ENCODE measurements around the gene TREH.
"Not testable (repeated sequence)": the region's sequence is repeated elsewhere in the genome, so short reads cannot be mapped to it uniquely, and the experiment has no call there.

TREH gene

DNA sequence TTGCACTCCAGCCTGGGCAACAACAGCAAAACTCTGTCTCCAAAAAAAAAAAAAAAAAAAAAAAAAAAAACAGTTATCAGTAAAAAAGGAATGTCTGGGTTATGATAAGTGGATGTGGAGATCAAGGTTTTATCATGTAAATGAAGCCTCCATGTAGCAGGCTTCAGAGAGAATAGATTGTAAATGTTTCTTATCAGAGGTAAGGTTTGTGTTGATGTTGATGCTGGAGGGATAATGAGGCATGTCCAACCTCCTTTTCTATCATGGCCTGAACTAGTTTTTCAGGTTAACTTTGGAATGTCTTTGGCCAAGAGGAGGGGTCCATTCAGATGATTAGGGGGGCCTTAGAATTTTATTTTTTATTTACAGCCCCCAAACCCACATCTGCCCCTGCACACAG, 35.4 kb upstream of the TREH start:
- TF ChIP-seq, protein P1, sequence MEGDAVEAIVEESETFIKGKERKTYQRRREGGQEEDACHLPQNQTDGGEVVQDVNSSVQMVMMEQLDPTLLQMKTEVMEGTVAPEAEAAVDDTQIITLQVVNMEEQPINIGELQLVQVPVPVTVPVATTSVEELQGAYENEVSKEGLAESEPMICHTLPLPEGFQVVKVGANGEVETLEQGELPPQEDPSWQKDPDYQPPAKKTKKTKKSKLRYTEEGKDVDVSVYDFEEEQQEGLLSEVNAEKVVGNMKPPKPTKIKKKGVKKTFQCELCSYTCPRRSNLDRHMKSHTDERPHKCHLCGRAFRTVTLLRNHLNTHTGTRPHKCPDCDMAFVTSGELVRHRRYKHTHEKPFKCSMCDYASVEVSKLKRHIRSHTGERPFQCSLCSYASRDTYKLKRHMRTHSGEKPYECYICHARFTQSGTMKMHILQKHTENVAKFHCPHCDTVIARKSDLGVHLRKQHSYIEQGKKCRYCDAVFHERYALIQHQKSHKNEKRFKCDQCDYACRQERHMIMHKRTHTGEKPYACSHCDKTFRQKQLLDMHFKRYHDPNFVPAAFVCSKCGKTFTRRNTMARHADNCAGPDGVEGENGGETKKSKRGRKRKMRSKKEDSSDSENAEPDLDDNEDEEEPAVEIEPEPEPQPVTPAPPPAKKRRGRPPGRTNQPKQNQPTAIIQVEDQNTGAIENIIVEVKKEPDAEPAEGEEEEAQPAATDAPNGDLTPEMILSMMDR (IDR thresholded peaks at IDR 0.05; ENCODE audit: insufficient read depth, missing control alignments), result no peak
- DNase-seq (ENCODE audit: insufficient read length, low spot score) (no peak), FAIRE-seq (no peak)

DNA sequence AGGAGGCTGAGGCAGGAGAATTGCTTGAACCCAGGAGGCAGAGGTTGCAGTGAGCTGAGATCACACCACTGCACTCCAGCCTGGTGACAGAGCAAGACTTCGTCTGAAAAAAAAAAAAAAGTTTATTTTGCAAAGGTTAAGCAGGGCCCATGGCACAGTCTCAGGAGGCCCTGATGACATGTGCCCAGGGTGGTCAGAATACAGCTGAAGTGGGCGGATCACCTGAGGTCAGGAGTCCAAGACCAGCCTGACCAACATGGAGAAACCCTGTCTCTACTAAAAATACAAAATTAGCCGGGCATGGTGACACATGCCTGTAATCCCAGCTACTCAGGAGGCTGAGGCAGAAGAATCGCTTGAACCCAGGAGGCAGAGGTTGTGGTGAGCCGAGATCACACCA, 35.0 kb upstream of the TREH start:
- not testable (repeated sequence) for DNase-seq (ENCODE audit: insufficient read length, low spot score); FAIRE-seq

DNA sequence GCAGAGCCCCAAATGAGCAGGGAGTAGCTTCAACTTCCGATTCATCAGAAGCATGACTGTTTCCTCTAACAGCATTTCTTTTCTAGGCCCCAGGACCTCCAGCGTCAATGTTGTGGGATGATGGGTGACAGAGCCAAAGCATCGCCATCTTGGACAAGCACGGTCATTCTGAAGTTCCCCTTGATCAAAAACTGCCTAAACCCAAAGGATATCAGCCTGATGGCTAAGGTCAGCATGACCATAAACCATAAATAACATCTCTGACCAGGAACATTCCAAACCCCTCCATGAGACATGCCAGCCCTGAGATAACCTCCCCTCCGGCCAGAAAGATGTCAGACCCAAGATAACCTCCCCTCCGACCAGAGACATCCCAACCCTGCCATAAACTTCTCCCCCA, 28.8 kb upstream of the TREH start:
- TF ChIP-seq, protein P1 (IDR thresholded peaks at IDR 0.05; ENCODE audit: insufficient read depth, missing control alignments), result no peak
- no peak for FAIRE-seq

DNA sequence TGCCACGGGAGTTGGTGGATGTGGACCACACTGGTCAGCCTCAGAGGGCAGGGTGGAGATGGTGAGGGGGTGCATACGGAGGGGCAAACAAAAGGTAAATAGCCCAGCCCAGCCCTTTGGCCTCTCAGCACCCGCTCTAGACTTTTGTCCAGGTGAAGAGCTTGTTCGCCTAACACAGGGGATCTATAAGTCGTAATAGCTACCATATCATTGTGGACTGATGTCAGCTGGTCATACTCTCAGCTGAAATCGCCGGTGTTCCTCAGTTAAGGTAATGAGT, 27.0 kb upstream of the TREH start:
- DNase-seq (ENCODE audit: insufficient read length, low spot score) (no peak), FAIRE-seq (no peak)
- TF ChIP-seq, protein P1 (IDR thresholded peaks at IDR 0.05; ENCODE audit: insufficient read depth, missing control alignments), result no peak

More for the DNA sequence above, 28.8 kb upstream of the TREH start:
- no peak for DNase-seq (ENCODE audit: insufficient read length, low spot score)

DNA sequence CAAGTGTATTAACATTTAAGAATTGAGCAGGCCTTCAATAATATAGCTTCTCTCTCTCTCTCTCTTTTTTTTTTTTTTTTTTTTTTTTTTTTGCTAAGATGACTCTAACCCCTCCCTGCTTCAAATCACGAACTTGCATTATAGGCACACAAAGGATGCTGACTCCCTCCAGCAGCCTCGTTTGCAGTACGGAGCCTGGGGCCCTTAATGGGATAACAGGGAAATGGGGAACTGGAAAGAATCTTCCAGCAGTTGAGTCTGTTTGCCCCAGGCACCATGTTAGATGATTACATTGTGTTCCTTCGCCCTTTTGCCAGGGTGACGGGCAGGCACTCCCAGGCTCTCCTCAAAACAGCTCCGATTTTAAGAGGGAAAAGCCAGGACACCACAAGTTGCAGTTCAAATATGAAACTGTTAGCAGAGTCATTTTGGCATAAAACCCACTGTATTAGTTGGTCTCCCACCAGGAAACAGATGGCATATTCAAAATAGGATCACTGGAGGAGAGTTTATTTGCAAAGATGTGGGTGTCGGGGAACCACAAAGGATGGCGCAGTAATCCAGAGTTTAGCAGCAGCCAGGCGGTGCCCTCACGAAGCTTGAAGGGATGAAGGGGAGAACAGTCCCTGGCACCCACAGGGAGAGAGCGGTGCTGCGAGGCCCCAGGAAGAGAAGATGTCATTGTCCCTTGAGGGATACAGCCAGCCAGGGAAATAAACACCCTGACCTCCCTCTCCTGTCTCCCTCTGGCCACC, 26.5 kb upstream of the TREH start:
- TF ChIP-seq, protein P1 (IDR thresholded peaks at IDR 0.05; ENCODE audit: insufficient read depth, missing control alignments), result no peak
- FAIRE-seq (no peak), DNase-seq (ENCODE audit: insufficient read length, low spot score) (no peak)

DNA sequence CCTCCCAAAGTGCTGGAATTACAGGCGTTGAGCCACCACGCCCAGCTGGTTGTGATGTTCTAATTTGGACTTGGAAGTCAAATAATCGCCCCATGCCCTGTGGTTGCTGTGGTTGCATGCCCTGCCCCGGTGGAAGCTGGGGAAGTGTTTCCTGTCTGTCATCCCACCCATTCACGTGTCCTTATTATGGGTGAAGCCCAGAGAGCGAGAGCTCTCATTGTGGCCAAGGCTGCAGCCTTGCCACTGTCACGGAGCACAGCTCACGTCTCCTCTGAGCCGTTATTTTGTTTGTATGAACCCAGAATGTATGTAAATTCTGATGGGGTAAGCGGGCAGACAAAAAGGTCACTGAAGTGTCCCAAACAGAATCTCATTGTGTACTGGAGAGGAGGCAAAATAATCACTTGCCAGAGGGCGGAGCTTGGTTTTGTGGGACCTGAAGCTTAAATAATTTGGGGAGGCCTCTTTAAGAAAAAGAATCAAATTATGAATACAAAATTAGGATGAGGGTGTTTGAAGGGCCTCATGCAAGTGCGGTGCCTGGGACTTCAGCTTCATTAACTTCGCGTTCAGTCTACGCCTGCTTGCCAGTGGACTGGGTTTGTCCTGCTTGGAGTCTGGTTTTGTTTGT, 25.8 kb upstream of the TREH start:
- TF ChIP-seq, protein P1 (IDR thresholded peaks at IDR 0.05; ENCODE audit: insufficient read depth, missing control alignments), result no peak
- FAIRE-seq, result no peak
- no peak for DNase-seq (ENCODE audit: insufficient read length, low spot score)

DNA sequence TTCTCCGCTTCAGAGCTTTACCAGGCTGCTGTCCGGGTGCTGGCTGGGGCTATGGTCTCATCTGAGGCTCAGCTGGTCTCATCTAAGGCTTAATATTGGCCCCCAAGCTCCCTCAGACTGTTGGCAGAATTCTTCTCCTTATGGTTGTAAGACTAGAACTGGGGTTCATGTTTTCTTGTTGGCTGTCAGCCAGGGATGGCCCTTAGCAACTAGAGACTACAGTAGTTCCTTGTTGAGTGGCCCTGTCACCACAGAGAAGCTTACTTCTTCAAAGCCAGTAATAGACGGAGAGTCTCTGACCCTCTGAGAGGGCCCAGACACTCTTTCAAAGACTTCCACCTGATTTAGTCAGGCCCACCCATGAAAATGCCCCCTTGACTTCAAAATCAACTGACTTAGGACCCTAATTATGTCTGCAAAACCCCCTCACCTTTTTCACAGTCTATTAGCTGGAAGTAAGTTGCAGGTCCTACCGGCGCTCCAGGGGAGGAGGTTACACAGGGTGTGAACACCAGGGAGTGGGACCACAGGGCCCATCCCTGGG, 24.2 kb upstream of the TREH start:
- TF ChIP-seq, protein P1 (IDR thresholded peaks at IDR 0.05; ENCODE audit: insufficient read depth, missing control alignments), result no peak
- no peak for FAIRE-seq
- no peak for DNase-seq (ENCODE audit: insufficient read length, low spot score)

All from D721Med (cell line).